ENCODE results near the gene CYS1. TPM values are rescaled to one million over a fixed set of nuclear protein-coding genes. Genes with fewer than 3 reads are reported as not detected.

CYS1 gene
- total and polyA plus RNA-seq, 2 of the 13 experiments (the other 11 are each of a cell fraction or from before 2014, with no cell fraction given) = 0.04 TPM; not detected in 1

GRCh38 chr2:10043256-10043905 lies 36.8 kb downstream of the CYS1 start, which contains the start of gene KLF11 (continued):
- TF ChIP-seq FOSL1 (CRISPR knock-in tag; IDR thresholded peaks at IDR 0.05; ENCODE audit: borderline replicate concordance) (peak; percentile 38; the same call in 1 of the 2 replicates), HMG20B (CRISPR knock-in tag; conservative IDR thresholded peaks at IDR 0.05) (no peak), HOXA3 (CRISPR knock-in tag; IDR thresholded peaks at IDR 0.05) (peak; percentile 84), TMF1 (CRISPR knock-in tag; IDR thresholded peaks at IDR 0.05; ENCODE audit: low read depth) (peak; percentile 89), ZFP36L2 (CRISPR knock-in tag; IDR thresholded peaks at IDR 0.05) (peak; percentile 77; the same call in 1 of the 2 replicates), ZSCAN29 (CRISPR knock-in tag; conservative IDR thresholded peaks at IDR 0.05) (no peak), TEAD3 (CRISPR knock-in tag; optimal IDR thresholded peaks at IDR 0.05; ENCODE audit: borderline replicate concordance) (no peak), TP53 (CRISPR knock-in tag; conservative IDR thresholded peaks at IDR 0.05) (peak; percentile 25; the same call in 1 of the 2 replicates), RBAK (CRISPR knock-in tag; IDR thresholded peaks at IDR 0.05) (no peak), DNMT1 (CRISPR knock-in tag; IDR thresholded peaks at IDR 0.05) (no peak), SATB2 (CRISPR knock-in tag; IDR thresholded peaks at IDR 0.05) (peak; percentile 98; the same call in 1 of the 2 replicates), AHR (CRISPR knock-in tag; IDR thresholded peaks at IDR 0.05) (no peak), PHF20 (CRISPR knock-in tag; IDR thresholded peaks at IDR 0.05) (peak; percentile 62), FOXP4 (CRISPR knock-in tag; IDR thresholded peaks at IDR 0.05) (peak; percentile 82), ZNF513 (CRISPR knock-in tag; conservative IDR thresholded peaks at IDR 0.05) (no peak), MXD3 (CRISPR knock-in tag; IDR thresholded peaks at IDR 0.05) (peak; percentile 99), ZSCAN22 (CRISPR knock-in tag; IDR thresholded peaks at IDR 0.05) (peak; percentile 37; the same call in 1 of the 2 replicates)

Measured in HepG2 (cell line).